Esophagus mucosa (tissue), 1 donor: ENCODE measurements around the gene MED29. TPM values are rescaled to one million over a fixed set of nuclear protein-coding genes. Genes with fewer than 3 reads are reported as not detected.

Experiments
- ATAC-seq: fragments of 200-7000 bp; cut with Tn5 transposase; one replicate; pipeline ENCODE4 v1.9.1; 2020
- total RNA-seq: library from RNA; stranded (reverse); gene quantifications from one replicate; pipeline ENCODE4 v1.2.4, GENCODE V29; 2023
- donor health status: DM: yes; HTN: yes; CAD: no.

Gene MED29
- total RNA-seq, 1 donor from 2014 or later: 21.4 TPM

GRCh38 chr19:39412100-39412866 lies 21.1 kb downstream of the MED29 start, which contains the start of gene PLEKHG2:
Gene PLEKHG2, plus strand, starts transcription at chr19:39412669. Its CDS starts 1,418 bp downstream, at chr19:39414087.
- ATAC-seq: peak; percentile 48

- no peak for ATAC-seq
These were observed 21.7 kb downstream of the MED29 start for GRCh38 chr19:39412867-39413271.

GRCh38 chr19:39413272-39413910 lies 22.2 kb downstream of the MED29 start:
- no peak for ATAC-seq

- ATAC-seq: no peak
These were observed 22.9 kb downstream of the MED29 start for GRCh38 chr19:39413911-39414608.

- ATAC-seq: no peak
These were observed 24.2 kb downstream of the MED29 start for GRCh38 chr19:39415111-39416046.

GRCh38 chr19:39416152-39417120 lies 25.3 kb downstream of the MED29 start:
- no peak for ATAC-seq

- ATAC-seq: no peak
These were observed 26.4 kb downstream of the MED29 start for GRCh38 chr19:39417463-39418181.

- ATAC-seq: no peak
These were observed 27.8 kb downstream of the MED29 start for GRCh38 chr19:39419003-39419402.

- no peak for ATAC-seq
These were observed 29.6 kb downstream of the MED29 start for GRCh38 chr19:39420769-39421168.

GRCh38 chr19:39422020-39422419 lies 30.8 kb downstream of the MED29 start:
- no peak for ATAC-seq

GRCh38 chr19:39423258-39424086 lies 32.3 kb downstream of the MED29 start:
- ATAC-seq: no peak

- no peak for ATAC-seq
These were observed 33.8 kb downstream of the MED29 start for GRCh38 chr19:39424934-39425333.

GRCh38 chr19:39425744-39426143 lies 34.6 kb downstream of the MED29 start:
- no peak for ATAC-seq

- ATAC-seq: no peak
These were observed 35.0 kb downstream of the MED29 start for GRCh38 chr19:39426170-39426569.

GRCh38 chr19:39427707-39428106 lies 36.5 kb downstream of the MED29 start:
- ATAC-seq: no peak

GRCh38 chr19:39428283-39429112 lies 37.3 kb downstream of the MED29 start:
- peak; percentile 1 for ATAC-seq

- ATAC-seq: peak; percentile 86
These were observed 39.8 kb downstream of the MED29 start for GRCh38 chr19:39430675-39431593.
